ENCODE measurements around the gene ZMPSTE24.
"Not testable (repeated sequence)": the region's sequence is repeated elsewhere in the genome, so short reads cannot be mapped to it uniquely, and the experiment has no call there.

ZMPSTE24 gene

GRCh38 chr1:40318970-40319621 lies 61.1 kb downstream of the ZMPSTE24 start:
- DNase-seq (ENCODE audit: low spot score) = no peak

GRCh38 chr1:40331403-40331802 lies 73.4 kb downstream of the ZMPSTE24 start:
- not testable (repeated sequence) for DNase-seq (ENCODE audit: low spot score)

DNA sequence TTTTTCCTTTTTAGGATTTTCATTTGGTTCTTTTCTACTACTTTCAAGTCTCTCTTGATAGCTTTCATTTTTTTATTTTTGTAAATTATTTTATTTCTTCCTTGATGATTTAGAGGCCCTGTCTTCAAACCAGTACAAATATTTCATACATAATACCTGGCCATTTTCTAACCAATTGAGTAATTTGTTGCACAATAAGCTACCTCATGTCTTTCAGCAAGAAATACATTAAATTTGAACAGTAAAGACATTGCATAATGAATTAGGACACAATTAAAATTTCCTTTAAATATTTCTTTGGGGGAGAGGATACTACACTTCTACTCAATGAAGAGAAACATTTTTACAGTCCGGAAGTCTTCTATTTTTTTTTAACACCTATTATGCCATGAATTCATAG lies 74.7 kb downstream of the ZMPSTE24 start:
- no peak for DNase-seq (ENCODE audit: low spot score)

- DNase-seq (ENCODE audit: low spot score) = no peak
Observed at GRCh38 chr1:40337443-40337842, 79.4 kb downstream of the ZMPSTE24 start.

DNA sequence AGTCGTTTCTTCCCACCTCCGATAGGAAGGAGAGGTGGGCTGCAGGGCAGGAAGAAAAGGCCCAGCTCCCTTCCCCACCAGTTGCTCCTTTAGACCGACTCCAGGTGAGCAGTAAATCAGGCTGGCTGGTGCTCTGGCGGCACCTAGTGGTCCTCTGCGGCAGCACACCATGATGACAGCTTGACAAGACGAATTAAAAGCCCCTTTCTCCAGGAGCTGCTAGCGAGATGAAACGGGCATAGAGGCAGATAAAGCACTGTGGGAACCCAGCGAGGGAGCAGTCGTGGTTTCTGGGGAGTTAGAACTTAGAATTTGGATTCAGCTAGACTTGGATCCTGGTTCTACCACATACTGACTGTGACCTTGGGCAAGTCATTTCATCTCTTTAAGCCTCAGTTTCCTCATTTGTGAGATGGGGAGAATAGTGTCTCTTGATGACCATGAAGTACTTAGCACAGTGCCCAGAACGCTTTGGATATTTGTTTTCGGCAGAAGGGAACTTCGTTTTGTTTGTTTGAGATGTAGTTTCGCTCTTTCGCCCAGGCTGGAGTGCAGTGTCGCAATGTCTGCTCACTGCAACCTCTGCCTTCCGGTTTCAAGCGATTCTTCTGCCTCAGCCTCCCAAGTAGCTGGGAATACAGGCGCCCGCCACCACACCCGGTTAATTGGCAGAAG lies 80.8 kb downstream of the ZMPSTE24 start:
- peak; percentile 88 for DNase-seq (ENCODE audit: low spot score)

- no peak for DNase-seq (ENCODE audit: low spot score)
Observed at GRCh38 chr1:40339420-40340323, 81.6 kb downstream of the ZMPSTE24 start.

DNA sequence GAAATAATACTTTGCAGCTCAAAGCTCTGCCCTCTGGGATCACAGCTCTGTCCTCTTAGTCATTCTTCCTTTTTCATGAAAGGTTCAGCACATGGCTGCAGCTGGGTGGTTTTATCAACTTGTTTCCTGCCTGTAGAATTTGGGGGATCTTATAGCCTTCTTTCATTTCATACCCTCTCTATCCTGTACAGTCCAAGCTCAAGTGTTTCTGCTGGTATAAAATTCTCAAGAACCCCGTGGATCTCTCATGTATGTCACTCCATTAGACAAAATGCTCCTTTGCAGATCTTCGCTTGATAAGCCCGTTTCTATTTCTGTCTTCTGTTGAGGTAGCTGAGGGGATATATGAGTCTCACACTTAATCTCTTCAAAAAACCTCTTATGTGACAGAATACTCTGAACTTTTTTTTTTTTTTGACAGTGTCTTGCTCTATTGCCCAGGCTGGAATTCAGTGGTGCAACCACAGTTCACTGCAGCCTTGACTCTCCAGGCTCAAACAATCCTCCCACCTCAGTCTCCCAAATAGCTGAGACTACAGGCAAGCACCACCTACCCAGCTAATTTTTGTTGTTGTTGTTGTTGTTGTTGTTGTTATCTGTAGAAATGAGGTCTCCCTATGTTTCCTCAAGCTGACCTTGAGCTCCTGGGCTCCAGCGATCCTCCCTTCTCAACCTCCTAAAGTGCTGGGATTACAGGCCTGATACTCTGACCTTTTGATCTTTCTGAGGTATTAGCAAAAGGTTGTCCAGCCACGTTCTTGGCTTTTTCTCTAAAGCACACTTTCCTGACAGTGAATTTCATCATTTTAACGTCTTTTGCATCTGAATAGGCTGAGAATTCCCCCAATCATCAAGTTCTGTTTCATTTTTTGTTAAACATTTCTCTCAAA lies 83.7 kb downstream of the ZMPSTE24 start:
- DNase-seq (ENCODE audit: low spot score) = no peak

- DNase-seq (ENCODE audit: low spot score) = not testable (repeated sequence)
Observed at GRCh38 chr1:40342381-40342717, 84.3 kb downstream of the ZMPSTE24 start.

Measured in Ammon's horn (tissue), 1 donor.